ENCODE results near the gene RPS16.

DNA sequence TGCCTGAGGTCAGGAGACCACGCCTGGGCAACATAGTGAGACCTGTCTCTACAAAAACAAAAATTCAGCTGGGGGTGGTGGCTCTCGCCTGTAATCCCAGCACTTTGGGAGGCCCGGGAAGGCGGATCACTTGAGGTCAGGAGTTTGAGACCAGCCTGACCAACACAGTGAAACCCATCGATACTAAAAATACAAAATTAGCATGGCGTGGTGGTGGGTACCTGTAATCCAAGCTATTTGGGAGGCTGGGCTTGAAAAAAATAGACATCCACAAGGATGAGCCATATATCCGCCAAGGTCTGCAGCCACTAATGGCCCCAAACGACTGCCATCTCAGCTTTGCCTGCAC, 3.1 kb downstream of the RPS16 start:
- TF ChIP-seq POLR2AphosphoS5 (IDR thresholded peaks at IDR 0.05; ENCODE audit: low read depth, low read length) (no peak), TAF1 (IDR thresholded peaks at IDR 0.05; ENCODE audit: borderline replicate concordance, insufficient read depth, low read length) (no peak), FOXP2 (optimal IDR thresholded peaks at IDR 0.05; ENCODE audit: borderline replicate concordance, extremely low read depth, extremely low read length, insufficient read depth) (no peak), REST (IDR thresholded peaks at IDR 0.05; ENCODE audit: insufficient read depth in 1 of 2, low read depth in 2 of 2, low read length in 2 of 2) (no peak)

Data from PFSK-1 (cell line).